Neural progenitor cell (in vitro differentiated cells): ENCODE results near the gene ZNF469. TPM values are rescaled to one million over a fixed set of nuclear protein-coding genes. Genes with fewer than 3 reads are reported as not detected.
A peak's percentile ranks its signal among the peaks of the same experiment; 100 is the strongest.

ENCODE experiments used
- DNase-seq: peaks from one replicate; pipeline ENCODE4 v3.0.0-alpha.2; 2016; ENCODE audit warnings: low spot score
- H2AFZ ChIP-seq: fragments of 200-600 bp; sonication (generic); replicated peaks from 2 replicates; pipeline ENCODE4 v1.6.1; 2016; ENCODE audit warnings: antibody characterized with exemption
- H3F3A ChIP-seq: fragments of 200-600 bp; sonication (generic); 2 replicates; pipeline ENCODE4 v1.6.1; 2016; ENCODE audit warnings: antibody characterized with exemption, low read depth
- H3K27ac ChIP-seq: fragments of 200-600 bp; sonication (generic); 2 replicates; pipeline ENCODE4 v1.5.1; 2016; ENCODE audit warnings: mild to moderate bottlenecking
- H3K27me3 ChIP-seq: fragments of 200-600 bp; sonication (generic); 2 replicates; pipeline ENCODE4 v1.6.1; 2016; ENCODE audit warnings: mild to moderate bottlenecking, moderate library complexity
- H3K36me3 ChIP-seq: fragments of 200-600 bp; sonication (generic); 2 replicates; pipeline ENCODE4 v1.5.1; 2016
- H3K4me1 ChIP-seq: fragments of 200-600 bp; sonication (generic); 2 replicates; pipeline ENCODE4 v1.6.1; 2016; ENCODE audit warnings: mixed run types
- H3K4me2 ChIP-seq: fragments of 200-600 bp; sonication (generic); 2 replicates; pipeline ENCODE4 v1.6.1; 2016
- H3K4me3 ChIP-seq: fragments of 200-600 bp; sonication (generic); 2 replicates; pipeline ENCODE4 v1.5.1; 2016
- H3K79me2 ChIP-seq: fragments of 200-600 bp; sonication (generic); 2 replicates; pipeline ENCODE4 v1.6.1; 2016; ENCODE audit warnings: low read depth
- H3K9ac ChIP-seq: fragments of 200-600 bp; sonication (generic); 2 replicates; pipeline ENCODE4 v1.6.1; 2016
- H3K9me3 ChIP-seq: fragments of 200-600 bp; sonication (generic); 2 replicates; pipeline ENCODE4 v1.5.1; 2016; ENCODE audit warnings: low read depth
- H4K20me1 ChIP-seq: fragments of 200-600 bp; sonication (generic); 2 replicates; pipeline ENCODE4 v1.6.1; 2016; ENCODE audit warnings: low read depth
- H3K27ac Mint-ChIP-seq: 3 replicates; pipeline ENCODE4 v1.8.0; 2021; ENCODE audit warnings: mixed read lengths
- H3K27me3 Mint-ChIP-seq: 2 replicates; pipeline ENCODE4 v1.8.0; 2022; ENCODE audit warnings: low read depth, mild to moderate bottlenecking, inconsistent platforms, moderate library complexity, mixed read lengths; ENCODE audit not compliant: insufficient read depth
- H3K36me3 Mint-ChIP-seq: 3 replicates; pipeline ENCODE4 v1.8.0; 2021; ENCODE audit warnings: mixed read lengths
- H3K4me1 Mint-ChIP-seq: 3 replicates; pipeline ENCODE4 v1.8.0; 2021; ENCODE audit warnings: mixed read lengths
- H3K4me3 Mint-ChIP-seq: 3 replicates; pipeline ENCODE4 v1.8.0; 2021; ENCODE audit warnings: mild to moderate bottlenecking, moderate library complexity, mixed read lengths
- H3K9me3 Mint-ChIP-seq: 3 replicates; pipeline ENCODE4 v1.8.0; 2020; ENCODE audit warnings: mixed read lengths
- EZH2 ChIP-seq: fragments of 200-600 bp; sonication (generic); IDR thresholded peaks from 2 replicates; pipeline ENCODE4 v1.6.1; 2017; ENCODE audit warnings: antibody characterized with exemption, mild to moderate bottlenecking, moderate library complexity
- EZH2phosphoT487 ChIP-seq: fragments of 200-600 bp; sonication (generic); IDR thresholded peaks from 2 replicates; pipeline ENCODE4 v1.6.1; 2017; ENCODE audit warnings: antibody characterized with exemption
- total RNA-seq: library from RNA; depleted of rRNA; stranded (reverse); fragments of >200 nt; gene quantifications from 2 replicates; pipeline ENCODE4 v1.2.3, GENCODE V29; 2015; ENCODE audit warnings: low replicate concordance
- TF ChIP-seq, protein P1 (sequence below): fragments of 200-600 bp; sonication (generic); IDR thresholded peaks from 2 replicates; pipeline ENCODE4 v1.5.1; 2017; ENCODE audit warnings: antibody characterized with exemption, mild to moderate bottlenecking

ZNF469 gene
- total RNA-seq, 1 donor from 2014 or later = 0.02 TPM

DNA sequence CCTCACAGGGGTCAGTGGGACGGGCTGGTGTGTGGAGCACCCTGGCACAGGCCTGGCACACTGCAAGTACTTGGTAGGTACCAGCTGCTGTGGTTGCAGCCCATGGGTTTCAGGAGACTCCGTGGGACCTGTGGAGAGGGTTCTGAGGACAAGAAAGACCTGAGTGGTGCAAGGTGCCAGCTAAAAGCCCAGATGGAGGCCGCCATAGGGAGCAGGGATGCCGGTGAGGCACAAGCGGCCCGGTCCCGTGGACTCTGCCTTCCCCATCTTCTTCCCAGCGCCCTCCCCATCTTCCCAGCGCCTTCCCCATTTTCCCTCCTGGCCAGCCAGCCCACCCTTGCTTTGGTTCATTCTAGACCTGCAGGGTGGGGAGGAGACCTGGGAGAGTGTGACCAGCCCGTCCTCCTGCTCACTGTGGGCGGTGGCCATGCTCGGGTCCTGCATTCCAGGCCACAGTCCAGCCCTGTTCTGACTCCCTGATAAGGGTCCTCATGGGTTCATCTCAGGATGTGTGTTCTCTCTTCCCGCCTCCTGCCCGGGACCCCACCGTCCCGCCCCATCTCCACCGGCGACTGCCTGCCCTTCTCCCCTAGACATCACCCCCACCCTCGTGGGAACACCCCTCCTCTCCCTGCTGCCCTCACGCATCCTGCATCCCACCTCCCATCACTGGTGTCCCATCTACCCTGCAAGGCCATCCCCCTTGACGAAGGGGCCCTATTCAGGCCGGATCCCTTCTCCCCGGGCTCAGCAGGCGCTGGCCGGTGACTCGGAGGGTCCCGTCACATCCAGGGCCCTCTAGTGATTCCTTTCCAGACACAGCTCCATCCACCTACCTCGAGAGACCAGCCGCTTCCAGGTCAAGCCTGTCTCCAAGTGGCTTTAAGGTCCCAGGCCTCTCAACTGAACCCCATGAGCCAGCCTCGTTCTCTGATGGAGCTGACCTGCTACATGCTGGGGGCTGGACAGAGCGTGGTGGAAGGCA, 3.4 kb downstream of the ZNF469 start:
- H3K4me1 ChIP-seq = no peaks in the 10 kb centered on the region
- Mint-ChIP-seq H3K9me3 (no peaks in the 10 kb centered on the region), H3K4me3 (no peak overlapping the region), H3K27ac (peak overlapping the region; percentile 69), H3K4me1 (peaks cover 13% of the 10 kb centered on the region), H3K36me3 (no peaks in the 10 kb centered on the region), H3K27me3 (peaks cover 31% of the 10 kb centered on the region)
- H3K27ac ChIP-seq = no peak overlapping the region
- H3K4me2 ChIP-seq = no peak overlapping the region
- H3K79me2 ChIP-seq = no peaks in the 10 kb centered on the region
- H3K36me3 ChIP-seq = no peaks in the 10 kb centered on the region
- H4K20me1 ChIP-seq = peaks cover 14% of the 10 kb centered on the region
- peaks cover 13% of the 10 kb centered on the region for H3F3A ChIP-seq
- H3K9ac ChIP-seq = no peak overlapping the region
- H2AFZ ChIP-seq = no peak overlapping the region
- H3K27me3 ChIP-seq = peaks cover 60% of the 10 kb centered on the region
- TF ChIP-seq, protein P1, sequence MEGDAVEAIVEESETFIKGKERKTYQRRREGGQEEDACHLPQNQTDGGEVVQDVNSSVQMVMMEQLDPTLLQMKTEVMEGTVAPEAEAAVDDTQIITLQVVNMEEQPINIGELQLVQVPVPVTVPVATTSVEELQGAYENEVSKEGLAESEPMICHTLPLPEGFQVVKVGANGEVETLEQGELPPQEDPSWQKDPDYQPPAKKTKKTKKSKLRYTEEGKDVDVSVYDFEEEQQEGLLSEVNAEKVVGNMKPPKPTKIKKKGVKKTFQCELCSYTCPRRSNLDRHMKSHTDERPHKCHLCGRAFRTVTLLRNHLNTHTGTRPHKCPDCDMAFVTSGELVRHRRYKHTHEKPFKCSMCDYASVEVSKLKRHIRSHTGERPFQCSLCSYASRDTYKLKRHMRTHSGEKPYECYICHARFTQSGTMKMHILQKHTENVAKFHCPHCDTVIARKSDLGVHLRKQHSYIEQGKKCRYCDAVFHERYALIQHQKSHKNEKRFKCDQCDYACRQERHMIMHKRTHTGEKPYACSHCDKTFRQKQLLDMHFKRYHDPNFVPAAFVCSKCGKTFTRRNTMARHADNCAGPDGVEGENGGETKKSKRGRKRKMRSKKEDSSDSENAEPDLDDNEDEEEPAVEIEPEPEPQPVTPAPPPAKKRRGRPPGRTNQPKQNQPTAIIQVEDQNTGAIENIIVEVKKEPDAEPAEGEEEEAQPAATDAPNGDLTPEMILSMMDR = no peak
- TF ChIP-seq EZH2phosphoT487 (no peak), EZH2 (no peak)
- H3K4me3 ChIP-seq = no peak overlapping the region
- DNase-seq = no peak
- no peaks in the 10 kb centered on the region for H3K9me3 ChIP-seq

DNA sequence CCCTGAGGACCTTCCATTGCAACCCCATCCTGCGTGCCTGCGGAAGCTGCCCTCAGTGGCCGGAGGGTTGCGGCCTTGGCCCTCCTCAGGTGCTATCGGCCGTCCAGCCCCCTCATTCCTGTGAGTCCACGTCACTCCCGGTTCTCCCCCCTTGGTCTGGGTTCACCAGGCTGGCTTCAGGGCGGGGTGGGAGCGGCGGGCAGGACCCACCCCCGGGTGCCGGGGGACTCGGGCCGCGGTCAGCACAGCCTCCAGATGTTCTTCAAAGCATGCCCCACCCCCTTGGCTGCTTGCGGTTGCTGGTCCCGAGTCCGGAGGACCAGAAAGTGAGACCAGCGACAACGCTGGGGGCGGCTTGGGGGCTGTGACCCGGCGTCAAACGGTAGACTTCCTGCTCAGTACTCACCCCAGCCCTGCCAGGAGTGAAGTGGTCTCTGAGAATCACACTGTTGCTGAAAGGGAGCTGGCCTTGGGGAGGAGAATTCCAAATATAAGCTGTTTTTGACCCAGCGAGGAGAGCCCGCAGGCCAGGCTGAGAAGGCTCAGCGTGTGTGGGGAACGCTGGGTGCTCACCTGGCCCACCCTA, 4.5 kb downstream of the ZNF469 start:
- Histone ChIP-seq H3K36me3 (no peaks in the 10 kb centered on the region), H3K9ac (no peak overlapping the region), H4K20me1 (peaks cover 6% of the 10 kb centered on the region), H3K4me3 (no peak overlapping the region), H3K79me2 (no peaks in the 10 kb centered on the region), H3K9me3 (no peaks in the 10 kb centered on the region), H3K27me3 (peaks cover 48% of the 10 kb centered on the region), H2AFZ (no peak overlapping the region), H3K27ac (no peak overlapping the region), H3K4me1 (no peaks in the 10 kb centered on the region), H3K4me2 (no peak overlapping the region), H3F3A (peaks cover 4% of the 10 kb centered on the region)
- Mint-ChIP-seq H3K27ac (no peak overlapping the region), H3K4me1 (peaks cover 11% of the 10 kb centered on the region), H3K4me3 (no peak overlapping the region), H3K27me3 (peaks cover 29% of the 10 kb centered on the region), H3K9me3 (no peaks in the 10 kb centered on the region), H3K36me3 (no peaks in the 10 kb centered on the region)
- TF ChIP-seq EZH2phosphoT487 = no peak
- TF ChIP-seq, protein P1 = no peak
- no peak for TF ChIP-seq EZH2
- DNase-seq = no peak

DNA sequence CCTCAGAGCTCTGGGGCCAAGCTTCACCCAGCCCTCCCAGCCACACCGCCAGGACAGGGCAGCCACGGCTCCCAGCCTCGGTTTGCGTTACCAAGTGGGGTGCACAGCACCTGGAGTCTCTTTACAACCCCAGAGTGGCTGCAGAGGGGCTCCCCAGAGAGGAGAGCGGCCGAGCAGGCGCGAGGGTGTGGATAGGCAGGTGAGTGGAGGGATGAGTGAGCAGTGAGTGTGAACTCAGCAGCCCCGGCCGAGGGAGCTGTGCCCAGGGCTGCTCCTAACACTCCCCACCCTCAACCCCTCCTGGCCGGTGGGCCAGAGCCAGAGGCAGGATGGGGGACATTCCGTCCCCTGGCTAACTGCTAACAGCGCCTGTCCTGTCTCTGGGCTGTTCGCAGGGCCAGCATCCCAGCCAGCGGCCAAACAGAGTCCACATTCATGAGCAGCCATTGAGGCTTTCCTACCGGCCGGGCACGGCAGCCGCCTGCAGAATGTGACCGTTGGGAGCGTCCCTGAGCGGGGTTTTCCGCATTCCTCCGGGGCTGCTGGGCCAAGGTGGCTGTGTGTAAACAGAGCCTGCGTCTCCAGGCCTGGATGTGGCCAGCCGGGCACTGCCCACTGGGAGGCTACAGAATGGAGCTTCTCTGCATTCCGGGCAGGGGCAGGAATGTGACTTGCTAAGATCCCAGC, 5.3 kb downstream of the ZNF469 start:
- Histone ChIP-seq H3K27ac (no peak overlapping the region), H3K4me2 (no peak overlapping the region), H3K27me3 (peaks cover 40% of the 10 kb centered on the region), H2AFZ (no peak overlapping the region), H3K4me1 (no peaks in the 10 kb centered on the region), H3K36me3 (no peaks in the 10 kb centered on the region), H3K4me3 (no peak overlapping the region), H4K20me1 (peaks cover 4% of the 10 kb centered on the region), H3K79me2 (no peaks in the 10 kb centered on the region), H3K9me3 (no peaks in the 10 kb centered on the region), H3F3A (no peaks in the 10 kb centered on the region), H3K9ac (no peak overlapping the region)
- H3K4me1 Mint-ChIP-seq = peaks cover 7% of the 10 kb centered on the region
- DNase-seq = peak; percentile 22
- H3K9me3 Mint-ChIP-seq = no peaks in the 10 kb centered on the region
- no peak overlapping the region for H3K4me3 Mint-ChIP-seq
- H3K27ac Mint-ChIP-seq = no peak overlapping the region
- H3K36me3 Mint-ChIP-seq = no peaks in the 10 kb centered on the region
- TF ChIP-seq EZH2phosphoT487 = no peak
- no peak for TF ChIP-seq EZH2
- TF ChIP-seq, protein P1 = no peak
- peaks cover 24% of the 10 kb centered on the region for H3K27me3 Mint-ChIP-seq
